Superior temporal gyrus (tissue), 1 donor: Measurements from ENCODE around the gene STX16.
"Not testable (repeated sequence)": the region's sequence is repeated elsewhere in the genome, so short reads cannot be mapped to it uniquely, and the experiment has no call there.

Source experiments
- DNase-seq: peaks from one replicate; pipeline ENCODE4 v3.0.0-alpha.2; 2016; ENCODE audit errors: extremely low spot score

Gene STX16

DNA sequence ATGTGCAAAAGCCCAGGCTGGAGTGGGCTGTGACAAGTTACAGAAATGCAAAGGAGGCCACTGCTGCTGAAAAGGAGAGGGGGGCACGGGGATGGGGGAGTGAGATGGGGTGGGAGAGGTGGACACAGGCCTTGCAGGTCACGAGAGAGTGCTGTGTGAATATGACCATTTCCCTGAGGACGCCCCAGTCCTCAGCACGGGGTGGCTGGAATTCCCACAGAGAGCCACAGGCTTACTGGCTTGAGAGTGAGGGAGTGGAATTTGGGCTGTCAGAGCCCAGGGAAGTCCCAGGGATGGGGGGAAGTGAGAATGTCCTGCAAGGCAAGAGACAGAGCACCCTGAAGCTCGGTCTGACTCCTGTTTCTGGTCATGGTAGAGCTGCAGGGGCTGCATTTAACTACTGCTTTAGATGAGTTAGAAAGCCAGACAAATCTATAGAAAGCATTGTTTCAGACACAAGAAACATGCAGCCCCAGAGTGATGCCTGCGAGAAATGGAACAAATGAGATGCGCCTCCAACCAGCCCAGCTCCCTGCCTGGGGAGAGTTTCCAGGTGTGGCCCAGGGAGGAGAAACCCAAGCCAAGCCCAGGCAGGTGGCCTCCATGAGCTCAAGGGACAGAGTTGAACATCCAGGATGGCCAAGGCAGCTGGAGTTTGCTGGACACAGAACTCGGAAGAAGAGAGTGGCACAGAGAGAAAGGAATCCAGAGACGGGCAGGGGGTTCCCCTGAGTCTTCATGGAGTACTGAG is 72.0 kb downstream of the STX16 start:
- DNase-seq, result no peak

DNA sequence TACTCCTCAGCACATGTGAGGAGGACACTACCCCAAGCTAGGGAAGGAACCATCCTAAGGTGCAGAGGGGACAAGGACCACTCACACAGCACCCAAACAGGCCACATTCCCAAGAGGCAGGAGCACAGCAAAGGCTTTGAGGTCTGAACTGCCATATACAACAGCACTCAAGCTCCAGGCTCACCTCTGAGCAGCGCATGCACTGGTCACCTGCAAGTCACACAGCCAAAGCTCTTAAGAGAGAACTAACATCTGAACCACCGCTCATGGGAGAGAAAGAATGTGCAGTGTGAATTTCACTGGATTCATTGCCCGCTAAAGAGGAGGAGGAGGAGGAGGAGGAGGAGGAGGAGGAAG is 72.5 kb downstream of the STX16 start:
- DNase-seq, result no peak

DNA sequence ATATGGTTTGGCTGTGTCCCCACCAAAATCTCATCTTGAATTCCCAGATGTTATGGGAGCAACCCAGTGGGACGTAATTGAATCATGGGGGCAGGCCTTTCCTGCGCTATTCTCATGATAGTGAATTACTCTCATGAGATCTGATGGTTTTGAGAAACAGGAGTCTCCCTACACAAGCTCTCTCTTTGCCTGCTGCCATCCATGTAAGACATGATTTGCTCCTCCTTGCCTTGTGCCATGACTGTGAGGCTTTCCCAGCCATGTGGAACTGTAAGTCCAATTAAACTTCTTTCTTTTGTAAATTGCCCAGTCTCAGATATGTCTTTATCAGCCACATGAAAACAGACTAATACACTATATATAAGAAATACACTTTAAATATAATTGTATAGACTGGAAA is 75.1 kb downstream of the STX16 start:
- DNase-seq, result not testable (repeated sequence)
